Suprapubic skin (tissue), 4 donors: ENCODE results near the gene MAP2K3. TPM values are rescaled to one million over a fixed set of nuclear protein-coding genes. Genes with fewer than 3 reads are reported as not detected.

Experiments
- DNase-seq, 2 donors: peaks; one replicate each; pipeline ENCODE4 v3.0.0-alpha.2; 2019; ENCODE audit warnings: low spot score in 2 of 2
- H3K27ac ChIP-seq: fragments of 200-600 bp; sonication (generic); one replicate; pipeline ENCODE4 v1.5.1; 2019
- H3K27me3 ChIP-seq: fragments of 200-600 bp; sonication (generic); one replicate; pipeline ENCODE4 v1.5.1; 2019
- H3K36me3 ChIP-seq: fragments of 200-600 bp; sonication (generic); one replicate; pipeline ENCODE4 v1.5.1; 2019
- H3K4me1 ChIP-seq: fragments of 200-600 bp; sonication (generic); one replicate; pipeline ENCODE4 v1.5.1; 2019
- H3K4me3 ChIP-seq: fragments of 200-600 bp; sonication (generic); one replicate; pipeline ENCODE4 v1.5.1; 2019; ENCODE audit warnings: mild to moderate bottlenecking
- H3K9me3 ChIP-seq: fragments of 200-600 bp; sonication (generic); one replicate; pipeline ENCODE4 v1.5.1; 2019
- CTCF ChIP-seq, 2 donors: fragments of 200-600 bp in 1 of 2; fragments of 450-650 bp in 1 of 2; sonication (generic) in 1 of 2; IDR thresholded peaks; one replicate each; pipeline ENCODE4 v1.5.1; 2016 to 2019; ENCODE audit warnings: antibody characterized with exemption in 2 of 2, mild to moderate bottlenecking in 1 of 2, moderate library complexity in 1 of 2
- EP300 ChIP-seq: sonication (generic); formaldehyde crosslinking; IDR thresholded peaks from one replicate; pipeline ENCODE4 v1.6.1; 2017; ENCODE audit warnings: antibody characterized with exemption
- POLR2A ChIP-seq, 2 donors: fragments of 450-650 bp; IDR thresholded peaks; one replicate each; pipeline ENCODE4 v1.6.1; 2017; ENCODE audit warnings: antibody characterized with exemption in 2 of 2, mild to moderate bottlenecking in 2 of 2, moderate library complexity in 2 of 2
- POLR2AphosphoS5 ChIP-seq, 3 donors: sonication (generic); formaldehyde crosslinking; IDR thresholded peaks; one replicate each; pipeline ENCODE4 v1.6.1; 2017; ENCODE audit warnings: antibody characterized with exemption in 3 of 3
- WGBS: methylation state at CpG from one replicate; pipeline ENCODE4 v1.1.5; 2018; 5-methylcytosine and 5-hydroxymethylcytosine counted together
- total RNA-seq, 4 donors: library from RNA; depleted of rRNA; stranded (reverse); fragments of >200 nt; gene quantifications; one replicate each; pipeline ENCODE4 v1.1.0, GENCODE V29; 2016

Gene MAP2K3
- total RNA-seq, 4 donors from 2014 or later: 54.5 to 97.4 (median 72.9) TPM

GRCh38 chr17:21294321-21295035 is 10.0 kb downstream of the MAP2K3 start:
- peaks cover 37% of the 10 kb centered on the region for H3K4me1 ChIP-seq
- no peak for TF ChIP-seq POLR2AphosphoS5 (IDR thresholded peaks at IDR 0.05)
- TF ChIP-seq EP300: no peak
- TF ChIP-seq CTCF (IDR thresholded peaks at IDR 0.05): no peak
- no peak for TF ChIP-seq POLR2A (IDR thresholded peaks at IDR 0.05)
- no peak for DNase-seq
- H3K36me3 ChIP-seq: peaks cover 21% of the 10 kb centered on the region
- no peak overlapping the region for H3K4me3 ChIP-seq
- H3K27me3 ChIP-seq: no peaks in the 10 kb centered on the region
- 67% methylated on average over 10 of the region's 12 CpGs for WGBS
- no peak overlapping the region for H3K27ac ChIP-seq
- H3K9me3 ChIP-seq: no peaks in the 10 kb centered on the region

- DNase-seq: no peak
- no peaks in the 10 kb centered on the region for H3K27me3 ChIP-seq
- no peaks in the 10 kb centered on the region for H3K9me3 ChIP-seq
- TF ChIP-seq POLR2AphosphoS5 (IDR thresholded peaks at IDR 0.05) (no peak), EP300 (no peak), POLR2A (IDR thresholded peaks at IDR 0.05) (no peak), CTCF (IDR thresholded peaks at IDR 0.05) (no peak)
- H3K36me3 ChIP-seq: peaks cover 30% of the 10 kb centered on the region
- WGBS: 68% methylated on average over 19 of the region's 19 CpGs
- peaks cover 28% of the 10 kb centered on the region for H3K4me1 ChIP-seq
- H3K4me3 ChIP-seq: no peak overlapping the region
- H3K27ac ChIP-seq: no peak overlapping the region
Measured at GRCh38 chr17:21295036-21295952, 10.8 kb downstream of the MAP2K3 start.

GRCh38 chr17:21296097-21297025 is 11.8 kb downstream of the MAP2K3 start:
- H3K27me3 ChIP-seq: no peaks in the 10 kb centered on the region
- WGBS: 52% methylated on average over 22 of the region's 22 CpGs
- peaks cover 40% of the 10 kb centered on the region for H3K36me3 ChIP-seq
- peaks cover 28% of the 10 kb centered on the region for H3K4me1 ChIP-seq
- H3K4me3 ChIP-seq: no peak overlapping the region
- no peak overlapping the region for H3K27ac ChIP-seq
- TF ChIP-seq CTCF (IDR thresholded peaks at IDR 0.05): no peak
- no peak for TF ChIP-seq POLR2AphosphoS5 (IDR thresholded peaks at IDR 0.05)
- TF ChIP-seq POLR2A (IDR thresholded peaks at IDR 0.05): no peak
- TF ChIP-seq EP300: no peak
- no peak for DNase-seq
- no peaks in the 10 kb centered on the region for H3K9me3 ChIP-seq

GRCh38 chr17:21297026-21297520 is 12.6 kb downstream of the MAP2K3 start:
- DNase-seq: no peak
- no peaks in the 10 kb centered on the region for H3K9me3 ChIP-seq
- no peak overlapping the region for H3K27ac ChIP-seq
- 62% methylated on average over 10 of the region's 10 CpGs for WGBS
- no peak overlapping the region for H3K4me3 ChIP-seq
- no peaks in the 10 kb centered on the region for H3K27me3 ChIP-seq
- TF ChIP-seq EP300 (no peak), CTCF (IDR thresholded peaks at IDR 0.05) (no peak), POLR2A (IDR thresholded peaks at IDR 0.05) (no peak)
- peaks cover 43% of the 10 kb centered on the region for H3K36me3 ChIP-seq
- H3K4me1 ChIP-seq: peaks cover 28% of the 10 kb centered on the region
